Urinary bladder (tissue), 4 donors: Measurements from ENCODE around the gene PNMA8B. TPM values are rescaled to one million over a fixed set of nuclear protein-coding genes. Genes with fewer than 3 reads are reported as not detected.

Experiments used
- DNase-seq: peaks from one replicate; pipeline ENCODE4 v3.0.0-alpha.2; 2015; ENCODE audit errors: extremely low spot score
- H3K27ac ChIP-seq: one replicate; pipeline ENCODE4 v1.5.1; 2013; ENCODE audit warnings: low read depth, mild to moderate bottlenecking, moderate library complexity
- H3K36me3 ChIP-seq: one replicate; pipeline ENCODE4 v1.6.1; 2013; ENCODE audit warnings: mild to moderate bottlenecking, moderate library complexity; ENCODE audit not compliant: insufficient read depth
- H3K4me1 ChIP-seq: one replicate; pipeline ENCODE4 v1.6.1; 2013; ENCODE audit warnings: mild to moderate bottlenecking, moderate library complexity; ENCODE audit not compliant: insufficient read depth
- H3K4me3 ChIP-seq: one replicate; pipeline ENCODE4 v1.5.1; 2013; ENCODE audit warnings: low read depth, low read length
- WGBS: extraction: QIAGEN DNeasy Blood & Tissue Kit; methylation state at CpG from one replicate; pipeline ENCODE4 v1.1.7; 2013; 5-methylcytosine and 5-hydroxymethylcytosine counted together
- polyA plus RNA-seq: library from polyadenylated mRNA; stranded (reverse); fragments of 200-250 nt; gene quantifications from one replicate; pipeline ENCODE4 v1.2.3, GENCODE V29; 2013
- total RNA-seq: library from RNA; depleted of rRNA; stranded (reverse); fragments of >200 nt; gene quantifications from one replicate; pipeline ENCODE4 v1.2.3, GENCODE V29; 2014
- donor health status: healthy with polysubstance abuse.
- donor health status: healthy.

Gene PNMA8B
- total and polyA plus RNA-seq, 2 donors = 2.8 to 4.0 TPM

DNA sequence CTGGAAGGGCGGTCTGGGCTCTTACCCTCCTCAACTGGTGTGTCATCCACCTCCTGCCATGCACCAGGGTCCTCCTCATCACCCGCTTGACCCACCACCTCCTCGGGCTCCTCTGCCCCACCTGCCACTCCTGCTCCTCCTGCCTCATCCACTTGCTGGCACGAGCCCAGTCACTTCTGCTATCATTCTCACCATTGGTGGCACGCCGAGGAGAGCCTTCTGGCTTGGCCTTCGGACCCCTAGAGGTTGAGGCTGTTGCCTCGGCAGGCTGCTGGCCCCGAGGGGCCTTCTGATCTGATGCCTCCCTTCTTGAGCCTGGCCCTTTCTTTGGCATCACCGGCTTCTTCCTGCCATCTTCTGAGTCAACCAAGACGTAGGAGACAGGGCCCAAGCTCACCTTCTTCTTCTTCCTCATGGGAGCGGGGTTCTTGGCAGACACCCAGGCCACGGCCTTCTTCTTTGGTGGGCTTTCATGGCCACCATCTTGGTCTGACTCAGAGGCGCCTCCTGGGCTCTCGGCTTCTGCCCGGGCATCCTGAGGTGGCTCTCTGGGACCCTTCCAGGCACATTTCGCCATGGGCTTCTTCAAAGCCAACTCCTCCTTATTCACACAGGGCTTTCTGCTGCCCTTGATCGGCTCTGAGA lies 26.0 kb downstream of the PNMA8B start:
- H3K4me3 ChIP-seq = no peak overlapping the region

GRCh38 chr19:46466536-46467196 lies 29.0 kb downstream of the PNMA8B start:
- WGBS = 51% methylated on average over 15 of the region's 15 CpGs
- Histone ChIP-seq H3K27ac (no peak overlapping the region), H3K4me3 (no peak overlapping the region), H3K4me1 (no peaks in the 10 kb centered on the region), H3K36me3 (no peaks in the 10 kb centered on the region)
- no peak for DNase-seq

More for the DNA sequence above, 26.0 kb downstream of the PNMA8B start:
- no peaks in the 10 kb centered on the region for H3K4me1 ChIP-seq
- no peaks in the 10 kb centered on the region for H3K36me3 ChIP-seq
- H3K27ac ChIP-seq = no peak overlapping the region
- no peak for DNase-seq
- 97% methylated on average over 18 of the region's 18 CpGs for WGBS

DNA sequence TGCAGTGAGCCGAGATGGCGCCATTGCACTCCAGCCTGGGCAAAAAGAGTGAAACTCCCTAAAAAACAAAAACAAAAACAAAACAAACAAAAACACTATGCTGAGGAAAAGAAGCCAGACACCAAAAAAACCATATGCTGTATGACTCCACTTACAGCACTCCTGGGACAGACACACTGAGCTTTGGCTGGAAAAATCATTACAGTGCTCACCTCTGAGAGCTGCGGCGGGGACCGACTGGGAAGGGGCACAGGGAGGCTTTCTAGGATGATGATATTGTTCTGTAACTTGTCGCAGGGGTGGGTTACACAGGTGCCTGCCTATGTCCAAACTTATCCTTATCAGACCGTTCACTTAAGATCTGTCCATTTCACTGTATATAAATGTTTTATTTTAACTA lies 32.2 kb downstream of the PNMA8B start:
- H3K4me1 ChIP-seq = no peaks in the 10 kb centered on the region
- no peak for DNase-seq
- H3K27ac ChIP-seq = no peak overlapping the region
- no peak overlapping the region for H3K4me3 ChIP-seq
- no peaks in the 10 kb centered on the region for H3K36me3 ChIP-seq
- 90% methylated on average over 7 of the region's 7 CpGs for WGBS

GRCh38 chr19:46461537-46461936 lies 34.1 kb downstream of the PNMA8B start:
- Histone ChIP-seq H3K4me1 (no peaks in the 10 kb centered on the region), H3K36me3 (no peaks in the 10 kb centered on the region), H3K27ac (no peak overlapping the region), H3K4me3 (no peak overlapping the region)
- 92% methylated on average over 2 of the region's 2 CpGs for WGBS
- DNase-seq = no peak

GRCh38 chr19:46460981-46461380 lies 34.7 kb downstream of the PNMA8B start:
- Histone ChIP-seq H3K27ac (no peak overlapping the region), H3K4me1 (no peaks in the 10 kb centered on the region), H3K36me3 (no peaks in the 10 kb centered on the region), H3K4me3 (no peak overlapping the region)
- WGBS = 95% methylated on average over 1 of the region's 1 CpG
- no peak for DNase-seq

- DNase-seq = no peak
- Histone ChIP-seq H3K4me3 (no peak overlapping the region), H3K4me1 (no peaks in the 10 kb centered on the region), H3K27ac (no peak overlapping the region), H3K36me3 (no peaks in the 10 kb centered on the region)
- WGBS = 96% methylated on average over 2 of the region's 2 CpGs
These were observed 35.6 kb downstream of the PNMA8B start for GRCh38 chr19:46460055-46460454.

DNA sequence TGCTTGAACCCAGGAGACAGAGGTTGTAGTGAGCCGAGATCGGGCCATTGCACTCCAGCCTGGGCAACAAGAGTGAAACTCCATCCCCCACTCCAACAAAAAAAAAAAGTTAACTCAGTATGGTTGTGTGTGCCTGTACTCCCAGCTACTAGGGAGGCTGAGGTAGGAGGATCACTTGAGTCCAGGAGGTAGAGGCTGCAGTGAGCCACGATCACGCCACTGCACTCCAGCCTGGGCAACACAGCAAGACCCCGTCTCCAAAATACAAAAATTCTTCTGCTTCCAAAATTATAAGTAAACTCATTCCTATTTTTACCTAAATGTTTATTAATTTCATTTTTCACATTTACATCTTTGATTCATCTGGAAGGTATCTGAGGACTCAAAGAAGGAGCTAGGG lies 38.7 kb downstream of the PNMA8B start:
- WGBS = 95% methylated on average over 5 of the region's 5 CpGs
- Histone ChIP-seq H3K36me3 (no peaks in the 10 kb centered on the region), H3K4me3 (no peak overlapping the region), H3K27ac (no peak overlapping the region), H3K4me1 (no peaks in the 10 kb centered on the region)
- no peak for DNase-seq

DNA sequence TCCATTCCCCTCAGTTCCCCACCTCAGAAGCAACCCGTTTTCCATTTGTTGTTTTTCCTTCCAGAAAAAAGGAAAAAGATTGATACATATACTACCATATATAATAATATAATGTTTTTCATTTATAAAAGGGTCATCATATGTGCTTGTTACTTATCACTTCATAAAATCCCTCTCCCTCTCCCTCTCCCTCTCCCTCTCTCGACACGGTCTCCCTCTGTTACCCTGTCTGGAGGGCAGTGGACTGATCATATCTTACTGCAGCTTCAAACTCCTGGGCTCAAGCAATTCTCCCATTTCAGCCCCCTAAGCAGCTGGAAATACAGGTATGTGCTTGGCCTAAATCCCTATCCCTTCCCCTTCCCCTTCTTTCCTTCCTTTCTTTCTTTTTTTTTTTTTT lies 41.4 kb downstream of the PNMA8B start:
- Histone ChIP-seq H3K4me1 (no peaks in the 10 kb centered on the region), H3K27ac (no peak overlapping the region), H3K36me3 (no peaks in the 10 kb centered on the region), H3K4me3 (no peak overlapping the region)
- 61% methylated on average over 3 of the region's 3 CpGs for WGBS
- DNase-seq = no peak

DNA sequence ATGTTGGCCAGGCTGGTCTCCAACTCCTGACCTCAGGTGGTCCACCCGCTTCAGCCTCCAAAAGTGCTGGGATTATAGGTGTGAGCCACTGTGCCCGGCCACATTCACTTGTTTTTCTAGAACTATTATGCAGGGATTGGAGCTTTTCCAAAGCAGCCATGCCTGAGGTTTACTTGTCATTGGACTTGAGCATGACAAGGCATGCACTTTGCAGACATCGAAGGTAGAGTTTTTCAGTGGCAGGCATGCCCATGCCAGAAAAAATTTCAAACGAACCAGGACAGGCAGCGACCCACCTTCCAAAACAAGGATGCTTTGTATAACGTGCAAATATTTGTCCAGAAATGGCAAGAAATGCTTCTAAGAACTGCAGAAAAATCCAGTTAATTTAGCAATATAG lies 42.0 kb downstream of the PNMA8B start:
- Histone ChIP-seq H3K27ac (no peak overlapping the region), H3K4me3 (no peak overlapping the region), H3K36me3 (no peaks in the 10 kb centered on the region), H3K4me1 (no peaks in the 10 kb centered on the region)
- 77% methylated on average over 6 of the region's 6 CpGs for WGBS
- no peak for DNase-seq

DNA sequence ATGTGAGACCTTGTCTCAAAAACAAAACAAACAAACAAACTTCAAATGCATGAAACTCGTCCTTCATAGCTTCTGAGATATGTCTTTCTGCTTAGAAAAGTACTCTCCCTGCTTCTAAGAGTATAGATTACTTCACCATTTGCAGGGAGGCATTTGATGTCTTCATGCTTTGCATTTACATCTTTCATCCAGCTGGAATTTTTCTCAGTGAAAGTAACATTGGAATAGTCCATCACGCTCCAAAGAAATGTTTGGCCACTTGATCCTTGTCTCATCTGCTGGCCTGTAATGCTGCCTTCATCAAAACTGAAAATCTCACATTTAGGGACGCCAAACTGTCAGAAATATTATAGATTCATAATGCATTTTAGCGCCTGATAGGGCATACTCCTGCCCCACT lies 43.5 kb downstream of the PNMA8B start:
- Histone ChIP-seq H3K4me1 (no peaks in the 10 kb centered on the region), H3K27ac (no peak overlapping the region), H3K36me3 (no peaks in the 10 kb centered on the region), H3K4me3 (no peak overlapping the region)
- DNase-seq = no peak
- 42% methylated on average over 4 of the region's 4 CpGs for WGBS

GRCh38 chr19:46451352-46451751 lies 44.3 kb downstream of the PNMA8B start:
- DNase-seq = no peak
- Histone ChIP-seq H3K4me1 (no peaks in the 10 kb centered on the region), H3K4me3 (no peak overlapping the region), H3K27ac (no peak overlapping the region), H3K36me3 (no peaks in the 10 kb centered on the region)
- 67% methylated on average over 6 of the region's 6 CpGs for WGBS

DNA sequence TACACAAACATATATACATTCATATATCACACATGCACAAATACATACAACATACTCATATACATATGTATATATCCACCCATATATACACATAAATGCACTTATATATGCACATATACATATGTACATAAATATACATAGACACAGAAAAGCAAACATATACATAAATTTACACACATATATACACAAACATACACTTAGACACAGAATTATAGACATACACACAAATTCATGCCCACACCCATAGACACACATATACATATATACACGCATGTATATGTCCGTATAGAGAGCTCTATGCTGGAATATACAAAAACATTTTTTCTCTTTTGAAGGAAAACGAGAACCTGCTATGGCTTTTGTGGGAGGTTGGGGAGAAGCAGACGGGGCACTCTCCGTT lies 44.9 kb downstream of the PNMA8B start:
- Histone ChIP-seq H3K36me3 (no peaks in the 10 kb centered on the region), H3K4me1 (no peaks in the 10 kb centered on the region), H3K27ac (no peak overlapping the region), H3K4me3 (no peak overlapping the region)
- 55% methylated on average over 5 of the region's 5 CpGs for WGBS
- DNase-seq = no peak

DNA sequence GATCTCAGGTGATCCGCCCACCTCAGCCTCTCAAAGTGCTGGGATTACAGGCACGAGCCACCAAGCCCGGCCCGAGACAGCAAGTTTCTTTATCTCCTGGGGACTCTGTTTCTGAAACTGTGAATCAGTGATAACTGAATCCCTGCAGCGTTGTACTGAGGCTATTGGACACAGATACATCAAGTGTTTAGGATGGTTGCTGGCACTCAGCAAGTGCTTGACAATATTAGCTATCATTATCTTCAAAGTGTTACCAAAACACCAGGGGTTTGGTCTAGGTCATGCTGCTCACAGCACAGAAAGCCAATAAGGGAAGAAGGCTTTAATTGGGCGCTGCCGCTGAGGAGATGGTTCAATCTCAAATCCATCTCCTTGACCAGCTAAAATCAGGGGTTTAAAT lies 46.4 kb downstream of the PNMA8B start:
- 67% methylated on average over 7 of the region's 7 CpGs for whole genome bisulfite sequencing
- no peak for DNase-seq
- Histone ChIP-seq H3K4me3 (no peak overlapping the region), H3K4me1 (no peaks in the 10 kb centered on the region), H3K27ac (no peak overlapping the region), H3K36me3 (no peaks in the 10 kb centered on the region)

GRCh38 chr19:46448601-46449000 lies 47.1 kb downstream of the PNMA8B start:
- no peaks in the 10 kb centered on the region for H3K4me1 ChIP-seq
- H3K4me3 ChIP-seq = no peak overlapping the region
- no peak for DNase-seq
- 93% methylated on average over 10 of the region's 10 CpGs for WGBS
- H3K27ac ChIP-seq = no peak overlapping the region
- H3K36me3 ChIP-seq = no peaks in the 10 kb centered on the region
